ENCODE results near the gene MAPK13. TPM values are rescaled to one million over a fixed set of nuclear protein-coding genes. Genes with fewer than 3 reads are reported as not detected.
A peak's percentile ranks its signal among the peaks of the same experiment; 100 is the strongest.

The MAPK13 gene
- total RNA-seq (18.0 and 20.6 TPM in 2 replicates), polyA plus RNA-seq (31.5 and 34.8 TPM in 2 replicates), polyA minus RNA-seq (21.9 and 27.6 TPM in 2 replicates)
- 28.1 TPM for total RNA-seq (2013)

DNA sequence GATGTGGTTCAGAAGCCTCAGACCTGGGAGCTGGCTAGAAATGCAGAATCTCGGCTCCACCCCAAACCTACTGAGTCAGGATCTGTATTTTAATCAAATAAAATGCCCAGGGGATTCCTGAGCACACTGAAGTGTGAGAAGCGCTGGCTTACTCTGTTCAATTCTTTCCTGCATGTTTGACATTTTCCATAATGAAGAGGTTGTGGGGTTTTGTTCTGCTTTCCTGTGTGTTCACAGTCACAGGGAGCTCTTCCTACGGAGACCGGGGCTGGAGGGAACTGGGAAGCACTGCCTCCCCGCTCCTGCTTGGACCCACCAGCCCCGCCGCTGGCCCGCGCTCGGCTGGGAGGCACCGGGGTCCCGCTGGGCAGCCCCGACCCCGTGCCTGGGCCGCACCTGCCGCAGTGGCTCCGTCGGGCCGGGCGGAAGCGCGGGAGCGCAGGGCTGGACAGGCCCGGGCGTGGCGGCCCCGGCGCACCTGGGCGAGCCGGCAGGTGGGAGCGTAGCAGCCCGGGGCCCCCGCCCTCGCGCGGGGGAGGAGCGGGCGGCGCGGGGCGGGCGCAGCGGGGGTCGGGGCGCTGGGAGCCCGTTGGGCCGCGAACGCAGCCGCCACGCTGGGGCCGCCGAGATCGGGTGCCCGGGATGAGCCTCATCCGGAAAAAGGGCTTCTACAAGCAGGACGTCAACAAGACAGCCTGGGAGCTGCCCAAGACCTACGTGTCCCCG lies at the start of gene MAPK13:
MAPK13 (plus strand) TSS at position 573 of the 726 bp plus-strand sequence; CDS start at position 643, 70 bp downstream.
- Mint-ChIP-seq H3K27me3 (no peaks in the 10 kb centered on the region), H3K4me1 (peaks cover 45% of the 10 kb centered on the region), H3K9me3 (ENCODE audit: insufficient read depth) (no peaks in the 10 kb centered on the region), H3K27ac (peak within 1 kb of the TSS; percentile 94), H3K4me3 (peak within 1 kb of the TSS; percentile 94)
- peaks cover 0 to 8% of the 10 kb centered on the region in 2 experiments for H3K36me3 ChIP-seq (replicated peaks in 1 of 2; ENCODE audit: control extremely low read depth in 1 of 2, control insufficient read depth in 1 of 2, extremely low read depth in 1 of 2, insufficient read depth in 2 of 2, low read length in 1 of 2)
- peak within 1 kb of the TSS; percentile 28 to 78 (median 65) for H3K4me3 ChIP-seq (ENCODE audit: control extremely low read depth in 1 of 5, extremely low read depth in 1 of 5, insufficient read depth in 1 of 5, low read depth in 2 of 5, low read length in 4 of 5)
- peak within 1 kb of the TSS; percentile 73 to 74 for H3K27ac ChIP-seq (ENCODE audit: low read length in 2 of 2)
- H3K4me1 ChIP-seq (ENCODE audit: control insufficient read depth in 2 of 2, insufficient read depth in 2 of 2, low read length in 2 of 2) = peaks cover 18 to 35% of the 10 kb centered on the region in 2 donors
- ChIA-PET CTCF (interaction anchor here (0.6 to 3.4 kb wide), 3 partner anchors 9 to 34 kb away, joined by 3 to 24 read pairs (median 6); no protein-coding TSS in a partner anchor), POLR2A (interaction anchor here (2.7 kb wide), 1 partner anchor 9 kb away, joined by 15 read pairs; no protein-coding TSS in a partner anchor)
- peak within 1 kb of the TSS; percentile 98 for H3K4me2 ChIP-seq (replicated peaks; ENCODE audit: low read depth, low read length, poor library complexity, severe bottlenecking)
- 2% methylated on average over 58 of the region's 59 CpGs for WGBS (ENCODE audit: insufficient coverage)
- H3K9ac ChIP-seq (ENCODE audit: low read length) = peak within 1 kb of the TSS; percentile 80
- H2AFZ ChIP-seq (ENCODE audit: insufficient read depth, low read depth, low read length, poor library complexity, severe bottlenecking) = peak within 1 kb of the TSS; percentile 90
- peaks cover 9% of the 10 kb centered on the region for H3K79me2 ChIP-seq (ENCODE audit: control insufficient read depth, insufficient read depth, low read length)
- H3K9me3 ChIP-seq (ENCODE audit: control extremely low read depth in 1 of 3, control insufficient read depth in 2 of 3, insufficient read depth in 1 of 3, low read length in 2 of 3) = no peaks in the 10 kb centered on the region
- DNase-seq (peak; percentile 42), ATAC-seq (ENCODE audit: low read depth) (peak; percentile 59)
- H4K20me1 ChIP-seq (ENCODE audit: control insufficient read depth, insufficient read depth, low read length, poor library complexity, severe bottlenecking) = no peaks in the 10 kb centered on the region
- H3K27me3 ChIP-seq (replicated peaks in 1 of 4; ENCODE audit: control extremely low read depth in 1 of 4, control insufficient read depth in 3 of 4, insufficient read depth in 4 of 4, low read length in 3 of 4) = no peaks in the 10 kb centered on the region
- TF ChIP-seq, protein P1, sequence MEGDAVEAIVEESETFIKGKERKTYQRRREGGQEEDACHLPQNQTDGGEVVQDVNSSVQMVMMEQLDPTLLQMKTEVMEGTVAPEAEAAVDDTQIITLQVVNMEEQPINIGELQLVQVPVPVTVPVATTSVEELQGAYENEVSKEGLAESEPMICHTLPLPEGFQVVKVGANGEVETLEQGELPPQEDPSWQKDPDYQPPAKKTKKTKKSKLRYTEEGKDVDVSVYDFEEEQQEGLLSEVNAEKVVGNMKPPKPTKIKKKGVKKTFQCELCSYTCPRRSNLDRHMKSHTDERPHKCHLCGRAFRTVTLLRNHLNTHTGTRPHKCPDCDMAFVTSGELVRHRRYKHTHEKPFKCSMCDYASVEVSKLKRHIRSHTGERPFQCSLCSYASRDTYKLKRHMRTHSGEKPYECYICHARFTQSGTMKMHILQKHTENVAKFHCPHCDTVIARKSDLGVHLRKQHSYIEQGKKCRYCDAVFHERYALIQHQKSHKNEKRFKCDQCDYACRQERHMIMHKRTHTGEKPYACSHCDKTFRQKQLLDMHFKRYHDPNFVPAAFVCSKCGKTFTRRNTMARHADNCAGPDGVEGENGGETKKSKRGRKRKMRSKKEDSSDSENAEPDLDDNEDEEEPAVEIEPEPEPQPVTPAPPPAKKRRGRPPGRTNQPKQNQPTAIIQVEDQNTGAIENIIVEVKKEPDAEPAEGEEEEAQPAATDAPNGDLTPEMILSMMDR (IDR thresholded peaks at IDR 0.05) = no peak
- TF ChIP-seq EZH2 (IDR thresholded peaks at IDR 0.05; ENCODE audit: borderline replicate concordance, insufficient read depth, low read depth, low read length, poor library complexity, severe bottlenecking) = no peak
- intact Hi-C loops (cut with micrococcal nuclease) = loop anchor here (1.0 to 2.0 kb wide), 4 partner anchors 15 to 67 kb away; partner anchors contain the start of gene BRPF3

DNA sequence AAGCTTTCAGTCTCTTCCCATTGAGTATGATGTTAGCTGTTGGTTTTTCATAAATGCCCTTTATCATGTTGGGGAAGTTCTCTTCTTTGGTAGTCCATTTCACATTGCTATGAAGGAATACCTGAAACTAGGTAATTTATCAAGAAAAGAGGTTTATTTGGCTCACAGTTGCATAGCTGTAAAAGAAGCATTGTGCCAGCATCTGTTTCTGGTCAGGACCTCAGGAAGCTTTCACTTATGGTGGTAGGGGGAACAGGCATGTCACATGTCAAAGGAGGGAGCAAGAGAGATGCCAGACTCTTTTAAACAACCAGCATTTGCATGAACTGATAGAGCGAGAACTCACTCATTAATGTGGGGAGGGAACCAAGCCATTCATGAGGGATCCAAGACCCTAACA lies 48.0 kb upstream of the MAPK13 start:
- ChIA-PET CTCF (interaction anchor here (6.3 kb wide), 1 partner anchor 13 kb away, joined by 46 read pairs; no protein-coding TSS in a partner anchor), POLR2A (no interaction called here)
- no peak overlapping the region for H3K4me3 Mint-ChIP-seq
- H3K27ac Mint-ChIP-seq = no peak overlapping the region
- no peak overlapping the region for H3K27ac ChIP-seq (ENCODE audit: low read length in 2 of 2)
- no peaks in the 10 kb centered on the region for H3K27me3 ChIP-seq (replicated peaks in 1 of 4; ENCODE audit: control extremely low read depth in 1 of 4, control insufficient read depth in 3 of 4, insufficient read depth in 4 of 4, low read length in 3 of 4)
- no peak overlapping the region for H3K9ac ChIP-seq (ENCODE audit: low read length)
- no peak overlapping the region for H3K4me3 ChIP-seq (ENCODE audit: control extremely low read depth in 1 of 5, extremely low read depth in 1 of 5, insufficient read depth in 1 of 5, low read depth in 2 of 5, low read length in 4 of 5)
- no peak overlapping the region for H3K4me2 ChIP-seq (replicated peaks; ENCODE audit: low read depth, low read length, poor library complexity, severe bottlenecking)
- no peak for ATAC-seq (ENCODE audit: low read depth)
- H3K36me3 ChIP-seq (replicated peaks in 1 of 2; ENCODE audit: control extremely low read depth in 1 of 2, control insufficient read depth in 1 of 2, extremely low read depth in 1 of 2, insufficient read depth in 2 of 2, low read length in 1 of 2) = peaks cover 16 to 62% of the 10 kb centered on the region in 2 experiments
- no peak for TF ChIP-seq EZH2 (IDR thresholded peaks at IDR 0.05; ENCODE audit: borderline replicate concordance, insufficient read depth, low read depth, low read length, poor library complexity, severe bottlenecking)
- TF ChIP-seq, protein P1 (IDR thresholded peaks at IDR 0.05) = no peak
- H3K27me3 Mint-ChIP-seq = no peaks in the 10 kb centered on the region
- peaks cover 5 to 6% of the 10 kb centered on the region in 2 donors for H3K4me1 ChIP-seq (ENCODE audit: control insufficient read depth in 2 of 2, insufficient read depth in 2 of 2, low read length in 2 of 2)
- H2AFZ ChIP-seq (ENCODE audit: insufficient read depth, low read depth, low read length, poor library complexity, severe bottlenecking) = no peak overlapping the region
- intact Hi-C loops (cut with micrococcal nuclease) = no loop called here
- no CpG with 5 or more reads among the region's 1 CpG for WGBS (ENCODE audit: insufficient coverage)
- H4K20me1 ChIP-seq (ENCODE audit: control insufficient read depth, insufficient read depth, low read length, poor library complexity, severe bottlenecking) = no peaks in the 10 kb centered on the region
- DNase-seq = no peak
- peaks cover 20% of the 10 kb centered on the region for H3K4me1 Mint-ChIP-seq
- peaks cover 3% of the 10 kb centered on the region for H3K9me3 Mint-ChIP-seq (ENCODE audit: insufficient read depth)
- no peaks in the 10 kb centered on the region for H3K79me2 ChIP-seq (ENCODE audit: control insufficient read depth, insufficient read depth, low read length)
- H3K9me3 ChIP-seq (ENCODE audit: control extremely low read depth in 1 of 3, control insufficient read depth in 2 of 3, insufficient read depth in 1 of 3, low read length in 2 of 3) = peaks cover 0 to 5% (median 4%) of the 10 kb centered on the region in 3 donors
